ENCODE data around the gene EFCAB14. TPM values are rescaled to one million over a fixed set of nuclear protein-coding genes. Genes with fewer than 3 reads are reported as not detected.

EFCAB14 gene
- polyA plus RNA-seq, 1 donor (not counting 4 experiments of a cell fraction or from before 2014, with no cell fraction given) = 61.8 TPM

GRCh38 chr1:46650491-46650890 is 68.4 kb downstream of the EFCAB14 start:
- dilution Hi-C loops (cut with MboI; ENCODE audit: extremely low pct_ligation_motif_present, low sequenced_read_pairs) = no loop called here
- no peaks in the 10 kb centered on the region for H3K27me3 ChIP-seq (ENCODE audit: control insufficient read depth, extremely low read depth, insufficient read depth, low read length)
- H3K4me1 ChIP-seq (ENCODE audit: control insufficient read depth, extremely low read depth, insufficient read depth, low read length) = no peaks in the 10 kb centered on the region
- no peaks in the 10 kb centered on the region for H3K9me3 ChIP-seq (ENCODE audit: control insufficient read depth, low read depth, low read length)
- no peak overlapping the region for H3K4me2 ChIP-seq (ENCODE audit: control insufficient read depth, extremely low read depth, insufficient read depth, low read depth, low read length)
- H3K9ac ChIP-seq (ENCODE audit: control insufficient read depth, extremely low read depth, insufficient read depth, low read length) = no peak overlapping the region
- H3K79me2 ChIP-seq (ENCODE audit: control insufficient read depth, insufficient read depth, low read length) = no peaks in the 10 kb centered on the region
- peaks cover 3 to 14% of the 10 kb centered on the region in 2 experiments for H3K36me3 ChIP-seq (ENCODE audit: control insufficient read depth in 2 of 2, extremely low read depth in 1 of 2, insufficient read depth in 2 of 2, low read length in 2 of 2)
- no peak overlapping the region for H2AFZ ChIP-seq (ENCODE audit: control insufficient read depth, low read length)
- no peaks in the 10 kb centered on the region for H3K9me1 ChIP-seq (ENCODE audit: control insufficient read depth, extremely low read depth, insufficient read depth, low read length)
- FAIRE-seq (no peak), DNase-seq (ENCODE audit: low read depth, low spot score) (no peak)
- no peak overlapping the region for H3K27ac ChIP-seq (ENCODE audit: control insufficient read depth, insufficient read depth, low read length)
- no peaks in the 10 kb centered on the region for H4K20me1 ChIP-seq (ENCODE audit: control insufficient read depth, extremely low read depth, insufficient read depth, low read length)
- TF ChIP-seq EZH2 (IDR thresholded peaks at IDR 0.05; ENCODE audit: low read length) (no peak), CTCF (optimal IDR thresholded peaks at IDR 0.05 in 1 of 3, IDR thresholded peaks at IDR 0.05 in 1 of 3, conservative IDR thresholded peaks at IDR 0.05 in 1 of 3; ENCODE audit: extremely low read depth in 1 of 3, insufficient read depth in 2 of 3, low read length in 3 of 3) (no peak)
- H3K4me3 ChIP-seq (ENCODE audit: control insufficient read depth in 2 of 3, extremely low read depth in 1 of 3, insufficient read depth in 2 of 3, low read depth in 1 of 3, low read length in 3 of 3) = no peak overlapping the region

- no peaks in the 10 kb centered on the region for H3K4me1 ChIP-seq (ENCODE audit: control insufficient read depth, extremely low read depth, insufficient read depth, low read length)
- H4K20me1 ChIP-seq (ENCODE audit: control insufficient read depth, extremely low read depth, insufficient read depth, low read length) = no peaks in the 10 kb centered on the region
- H3K9me1 ChIP-seq (ENCODE audit: control insufficient read depth, extremely low read depth, insufficient read depth, low read length) = no peaks in the 10 kb centered on the region
- peaks cover 1 to 13% of the 10 kb centered on the region in 2 experiments for H3K36me3 ChIP-seq (ENCODE audit: control insufficient read depth in 2 of 2, extremely low read depth in 1 of 2, insufficient read depth in 2 of 2, low read length in 2 of 2)
- no peaks in the 10 kb centered on the region for H3K9me3 ChIP-seq (ENCODE audit: control insufficient read depth, low read depth, low read length)
- H3K79me2 ChIP-seq (ENCODE audit: control insufficient read depth, insufficient read depth, low read length) = no peaks in the 10 kb centered on the region
- no peak overlapping the region for H3K27ac ChIP-seq (ENCODE audit: control insufficient read depth, insufficient read depth, low read length)
- no peak for FAIRE-seq
- H3K9ac ChIP-seq (ENCODE audit: control insufficient read depth, extremely low read depth, insufficient read depth, low read length) = no peak overlapping the region
- H2AFZ ChIP-seq (ENCODE audit: control insufficient read depth, low read length) = no peak overlapping the region
- no peak for DNase-seq (ENCODE audit: low read depth, low spot score)
- dilution Hi-C loops (cut with MboI; ENCODE audit: extremely low pct_ligation_motif_present, low sequenced_read_pairs) = no loop called here
- H3K27me3 ChIP-seq (ENCODE audit: control insufficient read depth, extremely low read depth, insufficient read depth, low read length) = no peaks in the 10 kb centered on the region
- no peak overlapping the region for H3K4me2 ChIP-seq (ENCODE audit: control insufficient read depth, extremely low read depth, insufficient read depth, low read depth, low read length)
- no peak for TF ChIP-seq EZH2 (IDR thresholded peaks at IDR 0.05; ENCODE audit: low read length)
- no peak for TF ChIP-seq CTCF (optimal IDR thresholded peaks at IDR 0.05 in 1 of 3, IDR thresholded peaks at IDR 0.05 in 1 of 3, conservative IDR thresholded peaks at IDR 0.05 in 1 of 3; ENCODE audit: extremely low read depth in 1 of 3, insufficient read depth in 2 of 3, low read length in 3 of 3)
- H3K4me3 ChIP-seq (ENCODE audit: control insufficient read depth in 2 of 3, extremely low read depth in 1 of 3, insufficient read depth in 2 of 3, low read depth in 1 of 3, low read length in 3 of 3) = no peak overlapping the region
Measured at GRCh38 chr1:46649764-46650163, 69.2 kb downstream of the EFCAB14 start.

Data from keratinocyte (primary cell).